GM13977 (cell line): Measurements from ENCODE around the gene SHROOM3.

Source experiments
- DNase-seq: peaks from one replicate; pipeline ENCODE4 v3.0.0; 2012; ENCODE audit warnings: low spot score
- CTCF ChIP-seq: IDR thresholded peaks from 2 replicates; pipeline ENCODE4 v1.5.1; 2012; ENCODE audit warnings: mild to moderate bottlenecking, control low read depth; ENCODE audit not compliant: insufficient read depth; ENCODE audit errors: extremely low read depth, missing control alignments
- in situ Hi-C: fragments of 300-500 bp; cut with MboI; formaldehyde crosslinking; loops from one replicate; pipeline ENCODE4 v1.12.0; 2022; ENCODE audit warnings: low sequenced_read_pairs, low pct_unique_long_range_greater_than_20kb, mixed read lengths, inconsistent platforms; ENCODE audit not compliant: unreplicated experiment

SHROOM3 gene

GRCh38 chr4:76596713-76597112 is 161.7 kb downstream of the SHROOM3 start:
- TF ChIP-seq CTCF: no peak
- DNase-seq: no peak
- in situ Hi-C loops: no loop called here

- no peak for TF ChIP-seq CTCF
- in situ Hi-C loops: no loop called here
Measured at GRCh38 chr4:76597423-76597979, 162.5 kb downstream of the SHROOM3 start.

GRCh38 chr4:76600447-76600846 is 165.4 kb downstream of the SHROOM3 start:
- no peak for TF ChIP-seq CTCF
- no peak for DNase-seq
- in situ Hi-C loops: no loop called here

More at GRCh38 chr4:76597423-76597979, 162.5 kb downstream of the SHROOM3 start:
- no peak for DNase-seq

GRCh38 chr4:76601791-76602190 is 166.8 kb downstream of the SHROOM3 start:
- DNase-seq: no peak
- no peak for TF ChIP-seq CTCF
- in situ Hi-C loops: no loop called here

GRCh38 chr4:76605099-76605563 is 170.1 kb downstream of the SHROOM3 start:
- in situ Hi-C loops: no loop called here
- no peak for TF ChIP-seq CTCF
- no peak for DNase-seq

- DNase-seq: no peak
- no peak for TF ChIP-seq CTCF
- in situ Hi-C loops: no loop called here
Measured at GRCh38 chr4:76606645-76607265, 171.7 kb downstream of the SHROOM3 start.
